Iris pigment epithelial cell (primary cell): ENCODE data around the gene ANKRD42.
A peak's percentile ranks its signal among the peaks of the same experiment; 100 is the strongest.

Source experiments
- DNase-seq: peaks from one replicate; pipeline ENCODE4 v3.0.0-alpha.2; 2011; ENCODE audit warnings: low read depth

Gene ANKRD42

GRCh38 chr11:83193315-83194280 is at the start of gene ANKRD42:
Gene ANKRD42, plus strand, starts transcription at chr11:83193712. Its CDS starts 959 bp downstream, at chr11:83194671.
- peak; percentile 98 for DNase-seq

- DNase-seq = no peak
Measured at GRCh38 chr11:83147895-83148294, 45.6 kb upstream of the ANKRD42 start.

- DNase-seq = no peak
Measured at GRCh38 chr11:83150450-83150849, 43.1 kb upstream of the ANKRD42 start.

- DNase-seq = no peak
Measured at GRCh38 chr11:83151274-83151977, 42.1 kb upstream of the ANKRD42 start.

- no peak for DNase-seq
Measured at GRCh38 chr11:83152264-83152663, 41.2 kb upstream of the ANKRD42 start.

- no peak for DNase-seq
Measured at GRCh38 chr11:83153764-83154163, 39.7 kb upstream of the ANKRD42 start.

GRCh38 chr11:83156144-83156995 is 37.1 kb upstream of the ANKRD42 start:
- DNase-seq = peak; percentile 49

- peak; percentile 100 for DNase-seq
Measured at GRCh38 chr11:83156996-83157593, 36.4 kb upstream of the ANKRD42 start, which contains the start of gene PCF11. Gene PCF11, plus strand, starts transcription at chr11:83157131. Its CDS starts 309 bp downstream, at chr11:83157440.

- DNase-seq = peak; percentile 47
Measured at GRCh38 chr11:83157594-83158356, 35.7 kb upstream of the ANKRD42 start.

GRCh38 chr11:83158357-83158786 is 35.1 kb upstream of the ANKRD42 start:
- no peak for DNase-seq

- no peak for DNase-seq
Measured at GRCh38 chr11:83158965-83159901, 34.3 kb upstream of the ANKRD42 start.

- DNase-seq = peak; percentile 47
Measured at GRCh38 chr11:83159902-83160865, 33.3 kb upstream of the ANKRD42 start.

- no peak for DNase-seq
Measured at GRCh38 chr11:83161610-83162199, 31.8 kb upstream of the ANKRD42 start.

GRCh38 chr11:83162377-83162776 is 31.1 kb upstream of the ANKRD42 start:
- DNase-seq = peak; percentile 41

- no peak for DNase-seq
Measured at GRCh38 chr11:83166193-83166866, 27.2 kb upstream of the ANKRD42 start.

- no peak for DNase-seq
Measured at GRCh38 chr11:83168756-83169155, 24.8 kb upstream of the ANKRD42 start.

- no peak for DNase-seq
Measured at GRCh38 chr11:83170865-83171264, 22.6 kb upstream of the ANKRD42 start.
